Thyroid gland (tissue), 4 donors: Measurements from ENCODE around the gene HSPD1.

Experiments used
- POLR2A ChIP-seq, 2 donors: fragments of 450-650 bp; IDR thresholded peaks; one replicate each; pipeline ENCODE4 v1.6.1; 2017; ENCODE audit warnings: antibody characterized with exemption in 2 of 2, mild to moderate bottlenecking in 2 of 2, moderate library complexity in 1 of 2
- TF ChIP-seq, protein P1 (sequence below), 6 experiments: fragments of 200-600 bp in 3 of 6; fragments of 450-650 bp in 3 of 6; sonication (generic) in 3 of 6; IDR thresholded peaks; one replicate each; pipeline ENCODE4 v1.5.1; 2016 to 2019; ENCODE audit warnings: antibody characterized with exemption in 6 of 6, mild to moderate bottlenecking in 2 of 6, inconsistent platforms in 1 of 6, moderate library complexity in 1 of 6

DNA sequence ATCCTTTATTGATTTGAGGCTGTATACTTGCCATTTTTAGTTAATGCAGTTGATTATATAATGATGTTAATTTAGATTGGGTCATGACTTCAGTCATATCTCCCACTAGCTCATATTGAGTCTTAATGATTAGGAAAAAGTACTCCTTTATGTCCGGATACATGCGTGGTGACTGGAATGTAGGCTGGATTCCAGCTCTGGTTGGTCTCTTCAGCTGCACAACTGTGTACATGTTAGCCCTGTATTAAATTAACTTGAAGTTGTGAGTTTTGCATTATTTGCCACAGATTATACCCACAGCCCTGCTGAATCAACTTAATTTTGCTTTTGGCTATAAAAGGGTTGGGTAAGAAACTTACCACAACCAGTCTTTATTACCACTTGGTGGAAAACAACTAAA, 38.8 kb upstream of the HSPD1 start:
- TF ChIP-seq, protein P1, sequence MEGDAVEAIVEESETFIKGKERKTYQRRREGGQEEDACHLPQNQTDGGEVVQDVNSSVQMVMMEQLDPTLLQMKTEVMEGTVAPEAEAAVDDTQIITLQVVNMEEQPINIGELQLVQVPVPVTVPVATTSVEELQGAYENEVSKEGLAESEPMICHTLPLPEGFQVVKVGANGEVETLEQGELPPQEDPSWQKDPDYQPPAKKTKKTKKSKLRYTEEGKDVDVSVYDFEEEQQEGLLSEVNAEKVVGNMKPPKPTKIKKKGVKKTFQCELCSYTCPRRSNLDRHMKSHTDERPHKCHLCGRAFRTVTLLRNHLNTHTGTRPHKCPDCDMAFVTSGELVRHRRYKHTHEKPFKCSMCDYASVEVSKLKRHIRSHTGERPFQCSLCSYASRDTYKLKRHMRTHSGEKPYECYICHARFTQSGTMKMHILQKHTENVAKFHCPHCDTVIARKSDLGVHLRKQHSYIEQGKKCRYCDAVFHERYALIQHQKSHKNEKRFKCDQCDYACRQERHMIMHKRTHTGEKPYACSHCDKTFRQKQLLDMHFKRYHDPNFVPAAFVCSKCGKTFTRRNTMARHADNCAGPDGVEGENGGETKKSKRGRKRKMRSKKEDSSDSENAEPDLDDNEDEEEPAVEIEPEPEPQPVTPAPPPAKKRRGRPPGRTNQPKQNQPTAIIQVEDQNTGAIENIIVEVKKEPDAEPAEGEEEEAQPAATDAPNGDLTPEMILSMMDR (IDR thresholded peaks at IDR 0.05): no peak
- TF ChIP-seq POLR2A (IDR thresholded peaks at IDR 0.05): no peak
